Heart left ventricle (tissue), 16 donors: ENCODE results near the gene HIBCH. TPM values are rescaled to one million over a fixed set of nuclear protein-coding genes. Genes with fewer than 3 reads are reported as not detected.

ENCODE experiments used
- ATAC-seq, 4 donors: fragments of 200-7000 bp; cut with Tn5 transposase; one replicate each; pipeline ENCODE4 v1.9.1; 2020 to 2022; ENCODE audit warnings: moderate library complexity in 4 of 4, mild to moderate bottlenecking in 3 of 4, moderate number of reproducible peaks in 1 of 4
- DNase-seq, 5 donors: peaks; one replicate each; pipeline ENCODE4 v3.0.0-alpha.2; 2020
- H3K27ac ChIP-seq, 12 donors: fragments of 200-600 bp; sonication (generic) in 4 of 12; one replicate each; pipeline versions ENCODE4 v1.5.0 to v1.8.0; 2016 to 2022; ENCODE audit warnings: mild to moderate bottlenecking in 2 of 12
- H3K27me3 ChIP-seq, 9 donors: fragments of 200-600 bp; sonication (generic) in 2 of 9; one replicate each; pipeline versions ENCODE4 v1.5.1 to v1.8.0; 2016 to 2022; ENCODE audit warnings: mild to moderate bottlenecking in 3 of 9
- H3K36me3 ChIP-seq, 9 donors: fragments of 200-600 bp; sonication (generic) in 2 of 9; one replicate each; pipeline versions ENCODE4 v1.5.0 to v1.8.0; 2018 to 2022; ENCODE audit warnings: mild to moderate bottlenecking in 2 of 9
- H3K4me1 ChIP-seq, 12 donors: fragments of 200-600 bp; sonication (generic) in 4 of 12; one replicate each; pipeline versions ENCODE4 v1.5.0 to v1.8.0; 2016 to 2022; ENCODE audit warnings: mild to moderate bottlenecking in 3 of 12
- H3K4me3 ChIP-seq, 12 donors: fragments of 200-600 bp; sonication (generic) in 4 of 12; one replicate each; pipeline versions ENCODE4 v1.5.0 to v1.8.0; 2017 to 2022; ENCODE audit warnings: mild to moderate bottlenecking in 9 of 12, moderate library complexity in 4 of 12
- H3K9me3 ChIP-seq, 12 donors: fragments of 200-600 bp; sonication (generic) in 4 of 12; one replicate each; pipeline versions ENCODE4 v1.5.0 to v1.8.0; 2016 to 2022; ENCODE audit warnings: mild to moderate bottlenecking in 1 of 12
- POLR2A ChIP-seq, 2 donors: fragments of 450-650 bp; IDR thresholded peaks; one replicate each; pipeline ENCODE4 v1.6.1; 2017; ENCODE audit warnings: antibody characterized with exemption in 2 of 2, mild to moderate bottlenecking in 2 of 2, moderate library complexity in 2 of 2
- WGBS, 4 donors: extraction: QIAGEN DNeasy Blood & Tissue Kit in 2 of 4; methylation state at CpG; one replicate each; pipeline versions ENCODE4 v1.1.5 to v1.1.7; 2013 to 2018; 5-methylcytosine and 5-hydroxymethylcytosine counted together
- intact Hi-C, 10 donors: fragments of 100-400 bp; cut with DNase I; formaldehyde crosslinking; loops; one replicate each; pipeline versions ENCODE4 v1.11.1 to v1.14.2; 2022
- polyA plus RNA-seq, 2 donors: library from polyadenylated mRNA; stranded (reverse); fragments of 200-250 nt; gene quantifications; one replicate each; pipeline ENCODE4 v1.2.3, GENCODE V29; 2013
- total RNA-seq, 9 donors: library from RNA; depleted of rRNA in 2 of 9; stranded (reverse); fragments of >200 nt in 2 of 9; fragmentation: NEBNext Ultra II Directional in 3 of 9; extraction: Animal tissue kit (Norgen Biotek cat#: 25700) in 3 of 9; gene quantifications; one replicate each; pipeline versions ENCODE4 v1.1.0 to v1.2.4, GENCODE V29; 2016 to 2023
- TF ChIP-seq, protein P1 (sequence below), 12 donors: fragments of 200-600 bp; sonication (generic) in 4 of 12; IDR thresholded peaks; one replicate each; pipeline versions ENCODE4 v1.5.0 to v1.8.0; 2018 to 2022; ENCODE audit warnings: antibody characterized with exemption in 12 of 12, mild to moderate bottlenecking in 5 of 12
- donor health status: ischemic (EF 13 %, LVEDD 7.1; RV severe dilation, severe dysfunction).
- donor health status: healthy with polysubstance abuse.
- donor health status: DM: no; HTN: yes; CAD: no.
- donor health status: DM: no; HTN: no; CAD: no.
- donor health status: ischemic (EF 25% LVEDD 6.9; RV normal size, moderate dysfunction).
- donor health status: ischemic (EF 25% LVEDD 5.7; RV mildly dilated, moderate dysfunction).
- donor health status: healthy.
- donor health status: DM: yes; HTN: yes; CAD: no.
- donor health status: ischemic (EF 35%, LVEDD 5.7; RV mildly dilated, moderate dysfunction).
- donor health status: nonischemic (EF 11% LVEDD 7.7; RV severe dilation, severe dysfunction).
- donor health status: DM: yes; HTN: yes; CAD: no.
- donor health status: PGD.
- donor health status: ischemic (EF 29% LVEDD 5.4; RV normal size, mild dysfunction).
- donor health status: nonischemic (EF 23%, LVEDD 6.1; RV moderate dilation, normal function).

HIBCH gene
- total and polyA plus RNA-seq, 11 donors = 7.7 to 25.3 (median 21.1) TPM

DNA sequence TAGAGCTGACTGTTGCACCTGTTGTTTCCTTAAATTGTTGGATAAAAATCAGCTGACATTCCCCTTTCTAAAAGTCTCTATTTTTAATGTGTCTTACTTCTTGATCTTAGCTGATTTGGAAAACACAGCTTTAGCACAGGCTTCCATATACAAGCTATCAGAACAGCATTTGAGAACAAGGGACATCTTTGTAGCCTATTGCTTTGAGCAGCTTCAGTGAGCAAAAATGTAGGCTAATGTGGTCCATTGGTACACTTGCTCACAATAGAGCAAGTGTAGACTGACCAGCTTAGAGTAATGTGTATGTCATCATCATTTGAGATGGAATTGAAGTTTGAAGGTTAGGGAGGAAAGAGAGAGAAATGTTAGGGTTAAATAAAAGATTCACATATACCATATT is 30.7 kb upstream of the HIBCH start:
- ATAC-seq (no peak), DNase-seq (no peak)
- Histone ChIP-seq H3K4me3 (no peak overlapping the region), H3K9me3 (no peaks in the 10 kb centered on the region), H3K36me3 (peaks cover 0 to 4% (median 0%) of the 10 kb centered on the region in 9 donors), H3K27ac (no peak overlapping the region), H3K27me3 (no peaks in the 10 kb centered on the region), H3K4me1 (peaks cover 0 to 37% (median 14%) of the 10 kb centered on the region in 12 donors)
- intact Hi-C loops = no loop called here
- no peak for TF ChIP-seq POLR2A (IDR thresholded peaks at IDR 0.05)

DNA sequence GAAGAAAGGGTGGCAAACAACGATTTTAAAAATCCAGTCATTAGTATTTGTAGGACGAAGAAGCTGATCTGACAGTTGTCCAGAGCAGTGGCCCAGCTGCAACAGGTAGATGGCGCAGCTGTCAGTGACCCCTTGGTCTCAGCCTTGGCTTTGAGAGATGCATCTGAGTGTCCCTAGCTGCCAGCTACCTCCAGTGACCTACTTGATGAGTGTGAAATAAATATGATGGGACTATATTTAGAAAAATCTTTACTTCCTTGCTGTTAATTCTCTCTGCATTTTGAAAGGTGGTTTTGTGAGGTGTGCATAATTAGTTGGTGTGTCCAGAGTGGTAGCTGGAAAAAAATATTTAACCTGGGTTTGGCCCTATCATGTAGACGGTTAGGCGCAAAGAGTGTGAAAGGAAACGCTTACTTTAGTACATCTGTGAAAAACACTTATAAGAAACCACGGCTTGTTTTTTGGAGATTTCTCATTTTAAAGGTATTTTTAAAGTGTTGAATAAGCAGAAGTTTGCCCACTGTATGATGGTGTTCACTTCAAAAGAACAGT is 24.7 kb upstream of the HIBCH start:
- Histone ChIP-seq H3K4me1 (peaks cover 0 to 35% (median 20%) of the 10 kb centered on the region in 12 donors), H3K27me3 (no peaks in the 10 kb centered on the region), H3K36me3 (peaks cover 0 to 4% (median 0%) of the 10 kb centered on the region in 9 donors), H3K27ac (peak overlapping the region; percentile 84 to 98 (median 94)), H3K4me3 (peak overlapping the region; percentile 59 to 89 (median 78)), H3K9me3 (no peaks in the 10 kb centered on the region)
- intact Hi-C loops = no loop called here
- DNase-seq = peak in 4 of 5 donors; percentile 43 to 63 (median 58)
- WGBS, 4 donors = 17 to 30% (median 26%) methylated on average over 7 of the region's 7 CpGs
- TF ChIP-seq, protein P1, sequence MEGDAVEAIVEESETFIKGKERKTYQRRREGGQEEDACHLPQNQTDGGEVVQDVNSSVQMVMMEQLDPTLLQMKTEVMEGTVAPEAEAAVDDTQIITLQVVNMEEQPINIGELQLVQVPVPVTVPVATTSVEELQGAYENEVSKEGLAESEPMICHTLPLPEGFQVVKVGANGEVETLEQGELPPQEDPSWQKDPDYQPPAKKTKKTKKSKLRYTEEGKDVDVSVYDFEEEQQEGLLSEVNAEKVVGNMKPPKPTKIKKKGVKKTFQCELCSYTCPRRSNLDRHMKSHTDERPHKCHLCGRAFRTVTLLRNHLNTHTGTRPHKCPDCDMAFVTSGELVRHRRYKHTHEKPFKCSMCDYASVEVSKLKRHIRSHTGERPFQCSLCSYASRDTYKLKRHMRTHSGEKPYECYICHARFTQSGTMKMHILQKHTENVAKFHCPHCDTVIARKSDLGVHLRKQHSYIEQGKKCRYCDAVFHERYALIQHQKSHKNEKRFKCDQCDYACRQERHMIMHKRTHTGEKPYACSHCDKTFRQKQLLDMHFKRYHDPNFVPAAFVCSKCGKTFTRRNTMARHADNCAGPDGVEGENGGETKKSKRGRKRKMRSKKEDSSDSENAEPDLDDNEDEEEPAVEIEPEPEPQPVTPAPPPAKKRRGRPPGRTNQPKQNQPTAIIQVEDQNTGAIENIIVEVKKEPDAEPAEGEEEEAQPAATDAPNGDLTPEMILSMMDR (IDR thresholded peaks at IDR 0.05) = peak in 11 of 12 donors; percentile 12 to 70 (median 33)
- TF ChIP-seq POLR2A (IDR thresholded peaks at IDR 0.05) = no peak
- ATAC-seq = peak; percentile 51 to 68 (median 58)

DNA sequence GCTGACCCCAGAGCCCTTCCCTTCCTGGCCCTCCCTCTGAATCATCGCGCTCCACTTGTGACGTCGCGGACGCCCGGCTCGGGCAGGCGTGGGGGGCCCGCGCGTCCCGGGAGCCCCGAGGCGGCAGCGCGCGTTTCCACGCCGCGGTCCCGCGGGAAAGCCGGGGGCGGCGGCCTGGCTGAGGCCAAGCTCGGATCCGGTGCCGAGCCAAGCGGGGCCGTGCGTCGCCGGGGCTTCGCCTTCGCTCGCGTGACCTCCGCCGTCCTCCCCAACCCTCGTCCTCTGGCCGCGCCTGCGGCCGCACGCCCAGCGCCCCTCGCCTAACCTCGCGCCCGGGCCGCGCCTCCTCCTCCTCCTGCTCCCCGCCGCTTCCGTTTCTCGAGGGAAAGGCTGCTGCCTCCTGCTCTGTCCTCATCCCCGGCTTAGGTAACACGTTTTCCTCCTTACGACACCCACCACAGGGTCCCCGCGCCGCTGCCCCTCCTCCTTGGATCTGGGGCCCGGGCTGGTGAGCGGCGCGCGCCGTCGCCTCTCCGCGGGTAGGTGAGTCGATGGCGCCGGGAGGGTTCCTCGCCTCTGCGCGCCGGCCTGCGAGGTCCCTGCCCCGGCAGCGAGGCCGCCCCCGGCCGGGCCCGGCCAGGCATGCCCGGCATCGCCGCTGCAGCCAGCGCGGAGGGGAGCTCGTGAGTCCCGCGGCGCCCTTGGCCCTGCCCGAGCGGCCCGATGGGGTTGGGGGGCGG is 24.1 kb upstream of the HIBCH start, which contains the start of gene INPP1:
Gene INPP1 (plus strand): TSS at position 54 of the 740 bp plus-strand sequence. CDS start 16,514 bp downstream, outside the sequence.
- intact Hi-C loops = no loop called here

DNA sequence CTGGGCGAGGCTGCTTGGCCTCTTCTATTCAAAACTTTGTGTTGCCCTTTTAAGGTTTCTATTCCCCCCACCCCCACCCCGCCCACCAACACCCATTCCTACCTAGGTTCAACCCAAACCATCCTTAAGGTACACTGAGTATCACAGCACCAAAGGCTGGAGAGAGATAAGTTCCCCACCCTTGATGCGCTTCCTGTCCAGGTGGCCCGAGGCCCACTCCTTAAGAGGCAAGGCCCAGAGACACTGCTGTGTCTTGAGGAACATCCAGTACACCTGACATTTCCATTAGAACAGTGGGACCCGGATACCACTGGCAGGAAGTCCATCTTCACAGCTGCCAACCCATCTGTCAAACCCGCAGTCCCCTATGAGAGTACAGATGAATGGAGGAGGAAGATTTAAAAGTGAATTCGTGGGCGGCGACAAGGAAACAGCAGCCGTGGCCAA is 23.5 kb upstream of the HIBCH start:
- 33 to 67% (median 36%) methylated on average over 5 to 10 of the region's 10 CpGs for WGBS, 4 donors
- H3K4me3 ChIP-seq = peak overlapping the region; percentile 59 to 89 (median 78)
- H3K4me1 ChIP-seq = peaks cover 0 to 35% (median 20%) of the 10 kb centered on the region in 12 donors
- intact Hi-C loops = no loop called here
- H3K9me3 ChIP-seq = no peaks in the 10 kb centered on the region
- H3K27me3 ChIP-seq = no peaks in the 10 kb centered on the region
- TF ChIP-seq POLR2A (IDR thresholded peaks at IDR 0.05) = no peak
- TF ChIP-seq, protein P1 (IDR thresholded peaks at IDR 0.05) = no peak
- ATAC-seq (no peak), DNase-seq (no peak)
- H3K36me3 ChIP-seq = peaks cover 0 to 4% (median 0%) of the 10 kb centered on the region in 9 donors
- peak overlapping the region; percentile 84 to 98 (median 94) for H3K27ac ChIP-seq

More for the DNA sequence above, 24.1 kb upstream of the HIBCH start, which contains the start of gene INPP1:
- H3K4me1 ChIP-seq = peaks cover 0 to 35% (median 20%) of the 10 kb centered on the region in 12 donors
- H3K36me3 ChIP-seq = peaks cover 0 to 4% (median 0%) of the 10 kb centered on the region in 9 donors
- peak in 1 of 2 donors; percentile 75 for TF ChIP-seq POLR2A (IDR thresholded peaks at IDR 0.05)
- TF ChIP-seq, protein P1 (IDR thresholded peaks at IDR 0.05) = no peak
- H3K27me3 ChIP-seq = no peaks in the 10 kb centered on the region
- peak within 1 kb of the TSS; percentile 59 to 89 (median 78) for H3K4me3 ChIP-seq
- DNase-seq (peak; percentile 83 to 90 (median 85)), ATAC-seq (peak; percentile 77 to 94 (median 94))
- H3K9me3 ChIP-seq = no peaks in the 10 kb centered on the region
- WGBS, 4 donors = 0 to 1% (median 0%) methylated on average over 61 to 99 of the region's 99 CpGs
- H3K27ac ChIP-seq = peak within 1 kb of the TSS; percentile 84 to 98 (median 94)
